Measurements from ENCODE around the gene UBE2D4. TPM values are rescaled to one million over a fixed set of nuclear protein-coding genes. Genes with fewer than 3 reads are reported as not detected.
"Not testable (repeated sequence)": the region's sequence is repeated elsewhere in the genome, so short reads cannot be mapped to it uniquely, and the experiment has no call there.

UBE2D4 gene
- total and polyA plus RNA-seq, 4 donors = 8.8 to 25.6 (median 17.2) TPM

DNA sequence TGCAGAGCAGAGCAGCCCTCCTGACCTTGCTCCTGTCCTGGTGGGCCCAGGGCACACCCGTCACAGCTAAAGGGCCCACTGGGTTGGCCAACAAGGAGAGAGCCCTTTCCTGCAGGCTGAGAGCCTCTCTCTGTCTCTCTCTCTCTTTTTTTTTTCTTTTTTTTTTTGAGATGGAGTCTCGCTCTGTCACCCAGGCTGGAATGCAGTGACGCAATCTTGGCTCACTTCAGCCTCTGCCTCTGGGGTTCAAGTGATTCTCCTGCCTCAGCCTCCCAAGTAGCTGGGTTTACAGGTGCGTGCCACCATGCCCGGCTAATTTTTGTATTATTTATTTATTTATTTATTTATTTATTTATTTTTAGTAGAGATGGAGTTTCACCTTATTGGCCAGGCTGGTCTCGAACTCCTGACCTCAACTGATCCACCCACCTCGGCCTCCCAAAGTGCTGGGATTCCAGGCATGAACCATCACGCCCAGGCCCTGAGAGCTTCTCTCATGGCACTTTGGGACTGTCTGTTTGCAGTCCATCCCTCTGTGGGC, 47.9 kb downstream of the UBE2D4 start:
- not testable (repeated sequence) for DNase-seq; H3K27ac ChIP-seq (ENCODE audit: low read depth in 1 of 2, low read length in 1 of 2); ATAC-seq (ENCODE audit: insufficient read depth, low FRiP score); H3K9ac ChIP-seq (ENCODE audit: insufficient read depth in 1 of 2, low read length in 2 of 2); H3K36me3 ChIP-seq (ENCODE audit: control insufficient read depth in 4 of 4, insufficient read depth in 4 of 4, low read length in 4 of 4); H3K4me3 ChIP-seq; H3K27me3 ChIP-seq (ENCODE audit: control insufficient read depth in 3 of 3, insufficient read depth in 3 of 3, low read length in 2 of 3); H3K9me3 ChIP-seq (ENCODE audit: control insufficient read depth in 4 of 4, insufficient read depth in 3 of 4, low read length in 3 of 4); H3K4me1 ChIP-seq (ENCODE audit: control insufficient read depth in 5 of 5, insufficient read depth in 5 of 5, low read length in 5 of 5)
- WGBS, 2 donors = 75 to 86% methylated on average over 6 to 7 of the region's 8 CpGs

GRCh38 chr7:43974725-43975482, 48.7 kb downstream of the UBE2D4 start:
- not testable (repeated sequence) for DNase-seq; H3K36me3 ChIP-seq (ENCODE audit: control insufficient read depth in 4 of 4, insufficient read depth in 4 of 4, low read length in 4 of 4); H3K27ac ChIP-seq (ENCODE audit: low read depth in 1 of 2, low read length in 1 of 2); ATAC-seq (ENCODE audit: insufficient read depth, low FRiP score); H3K4me3 ChIP-seq; H3K27me3 ChIP-seq (ENCODE audit: control insufficient read depth in 3 of 3, insufficient read depth in 3 of 3, low read length in 2 of 3); H3K9me3 ChIP-seq (ENCODE audit: control insufficient read depth in 4 of 4, insufficient read depth in 3 of 4, low read length in 3 of 4); H3K9ac ChIP-seq (ENCODE audit: insufficient read depth in 1 of 2, low read length in 2 of 2); H3K4me1 ChIP-seq (ENCODE audit: control insufficient read depth in 5 of 5, insufficient read depth in 5 of 5, low read length in 5 of 5)
- 79% methylated on average over 10 of the region's 10 CpGs for WGBS, 2 donors

- no peak for TF ChIP-seq CTCF (IDR thresholded peaks at IDR 0.05; ENCODE audit: control extremely low read depth, extremely low read depth)
- no peak overlapping the region for H3K9ac ChIP-seq (ENCODE audit: insufficient read depth in 1 of 2, low read length in 2 of 2)
- no peak for ATAC-seq (ENCODE audit: insufficient read depth, low FRiP score)
Observed at GRCh38 chr7:43977525-43977924, 51.3 kb downstream of the UBE2D4 start.

GRCh38 chr7:43978102-43978501, 51.9 kb downstream of the UBE2D4 start:
- H3K27ac ChIP-seq (ENCODE audit: low read depth in 1 of 2, low read length in 1 of 2) = not testable (repeated sequence)

More at GRCh38 chr7:43977525-43977924, 51.3 kb downstream of the UBE2D4 start:
- Histone ChIP-seq H3K27ac (ENCODE audit: low read depth in 1 of 2, low read length in 1 of 2) (no peak overlapping the region), H3K4me1 (ENCODE audit: control insufficient read depth in 5 of 5, insufficient read depth in 5 of 5, low read length in 5 of 5) (peaks cover 0 to 5% (median 0%) of the 10 kb centered on the region in 5 donors), H3K9me3 (ENCODE audit: control insufficient read depth in 4 of 4, insufficient read depth in 3 of 4, low read length in 3 of 4) (no peaks in the 10 kb centered on the region), H3K4me3 (no peak overlapping the region), H3K36me3 (ENCODE audit: control insufficient read depth in 4 of 4, insufficient read depth in 4 of 4, low read length in 4 of 4) (no peaks in the 10 kb centered on the region), H3K27me3 (ENCODE audit: control insufficient read depth in 3 of 3, insufficient read depth in 3 of 3, low read length in 2 of 3) (no peaks in the 10 kb centered on the region)
- no peak for DNase-seq
- WGBS, 2 donors = 89 to 100% methylated on average over 1 of the region's 1 CpG

GRCh38 chr7:43982848-43983247, 56.6 kb downstream of the UBE2D4 start:
- H3K36me3 ChIP-seq (ENCODE audit: control insufficient read depth in 4 of 4, insufficient read depth in 4 of 4, low read length in 4 of 4); ATAC-seq (ENCODE audit: insufficient read depth, low FRiP score); H3K4me1 ChIP-seq (ENCODE audit: control insufficient read depth in 5 of 5, insufficient read depth in 5 of 5, low read length in 5 of 5); H3K27me3 ChIP-seq (ENCODE audit: control insufficient read depth in 3 of 3, insufficient read depth in 3 of 3, low read length in 2 of 3); H3K27ac ChIP-seq (ENCODE audit: low read depth in 1 of 2, low read length in 1 of 2); H3K9ac ChIP-seq (ENCODE audit: insufficient read depth in 1 of 2, low read length in 2 of 2); H3K4me3 ChIP-seq; H3K9me3 ChIP-seq (ENCODE audit: control insufficient read depth in 4 of 4, insufficient read depth in 3 of 4, low read length in 3 of 4); DNase-seq: not testable (repeated sequence)
- no CpG with 5 or more reads among the region's 6 CpGs for WGBS, 2 donors

More at GRCh38 chr7:43978102-43978501, 51.9 kb downstream of the UBE2D4 start:
- H3K27me3 ChIP-seq (ENCODE audit: control insufficient read depth in 3 of 3, insufficient read depth in 3 of 3, low read length in 2 of 3); H3K9ac ChIP-seq (ENCODE audit: insufficient read depth in 1 of 2, low read length in 2 of 2); H3K9me3 ChIP-seq (ENCODE audit: control insufficient read depth in 4 of 4, insufficient read depth in 3 of 4, low read length in 3 of 4); ATAC-seq (ENCODE audit: insufficient read depth, low FRiP score); DNase-seq; H3K4me3 ChIP-seq; H3K4me1 ChIP-seq (ENCODE audit: control insufficient read depth in 5 of 5, insufficient read depth in 5 of 5, low read length in 5 of 5); H3K36me3 ChIP-seq (ENCODE audit: control insufficient read depth in 4 of 4, insufficient read depth in 4 of 4, low read length in 4 of 4): not testable (repeated sequence)
- 70 to 85% methylated on average over 11 of the region's 11 CpGs for WGBS, 2 donors

GRCh38 chr7:43983736-43984135, 57.5 kb downstream of the UBE2D4 start:
- not testable (repeated sequence) for H3K9ac ChIP-seq (ENCODE audit: insufficient read depth in 1 of 2, low read length in 2 of 2); H3K4me1 ChIP-seq (ENCODE audit: control insufficient read depth in 5 of 5, insufficient read depth in 5 of 5, low read length in 5 of 5); ATAC-seq (ENCODE audit: insufficient read depth, low FRiP score); H3K36me3 ChIP-seq (ENCODE audit: control insufficient read depth in 4 of 4, insufficient read depth in 4 of 4, low read length in 4 of 4); H3K27me3 ChIP-seq (ENCODE audit: control insufficient read depth in 3 of 3, insufficient read depth in 3 of 3, low read length in 2 of 3); H3K4me3 ChIP-seq; H3K9me3 ChIP-seq (ENCODE audit: control insufficient read depth in 4 of 4, insufficient read depth in 3 of 4, low read length in 3 of 4); H3K27ac ChIP-seq (ENCODE audit: low read depth in 1 of 2, low read length in 1 of 2); DNase-seq
- 90 to 92% methylated on average over 1 of the region's 2 CpGs for WGBS, 2 donors

Data from lung (tissue), 12 donors.